Liver (tissue), 9 donors: ENCODE results near the gene EML1. TPM values are rescaled to one million over a fixed set of nuclear protein-coding genes. Genes with fewer than 3 reads are reported as not detected.

Experiments used
- DNase-seq: peaks from one replicate; pipeline ENCODE4 v3.0.0-alpha.2; 2017; ENCODE audit warnings: low spot score
- H3K27ac ChIP-seq, 2 donors: one replicate each; pipeline ENCODE4 v1.7.0; 2013; ENCODE audit warnings: inconsistent platforms in 2 of 2, low read length in 2 of 2, control low read depth in 1 of 2, low read depth in 1 of 2, mild to moderate bottlenecking in 1 of 2
- H3K27me3 ChIP-seq, 4 donors: one replicate each; pipeline versions ENCODE4 v1.6.1 to v1.7.0; 2013; ENCODE audit warnings: low read length in 3 of 4, inconsistent platforms in 1 of 4, mild to moderate bottlenecking in 1 of 4, moderate library complexity in 1 of 4; ENCODE audit not compliant: control insufficient read depth in 4 of 4, insufficient read depth in 4 of 4
- H3K36me3 ChIP-seq, 4 donors: one replicate each; pipeline versions ENCODE4 v1.6.1 to v1.7.0; 2013; ENCODE audit warnings: low read length in 3 of 4, mild to moderate bottlenecking in 3 of 4, low read depth in 1 of 4, moderate library complexity in 1 of 4; ENCODE audit not compliant: control insufficient read depth in 4 of 4, insufficient read depth in 3 of 4
- H3K4me1 ChIP-seq, 4 donors: one replicate each; pipeline versions ENCODE4 v1.6.1 to v1.7.0; 2013; ENCODE audit warnings: low read length in 3 of 4, mild to moderate bottlenecking in 3 of 4, moderate library complexity in 1 of 4; ENCODE audit not compliant: control insufficient read depth in 4 of 4, insufficient read depth in 4 of 4
- H3K4me3 ChIP-seq, 3 donors: one replicate each; pipeline versions ENCODE4 v1.6.1 to v1.7.0; 2013; ENCODE audit warnings: low read length in 3 of 3, control low read depth in 1 of 3, low read depth in 1 of 3, mild to moderate bottlenecking in 1 of 3
- H3K9ac ChIP-seq, 2 donors: one replicate each; pipeline ENCODE4 v1.7.0; 2013; ENCODE audit warnings: low read length in 2 of 2, mild to moderate bottlenecking in 2 of 2, moderate library complexity in 2 of 2, control low read depth in 1 of 2, low read depth in 1 of 2
- H3K9me3 ChIP-seq, 4 donors: one replicate each; pipeline versions ENCODE4 v1.6.1 to v1.7.0; 2013; ENCODE audit warnings: low read length in 3 of 4; ENCODE audit not compliant: control insufficient read depth in 4 of 4
- ATF3 ChIP-seq: IDR thresholded peaks from 2 replicates; pipeline ENCODE4 v1.6.1; 2016; ENCODE audit warnings: antibody characterized with exemption
- CTCF ChIP-seq: fragments of 150-350 bp; IDR thresholded peaks from 2 replicates; pipeline ENCODE4 v1.5.1; 2017; ENCODE audit warnings: improper control_type of control experiment, low read depth, low read length; ENCODE audit not compliant: missing input control
- EGR1 ChIP-seq, 2 donors: IDR thresholded peaks; 2 replicates each; pipeline ENCODE4 v1.6.1; 2016 to 2018; ENCODE audit warnings: antibody characterized with exemption in 2 of 2, low read depth in 2 of 2
- FOXA1 ChIP-seq: IDR thresholded peaks from 2 replicates; pipeline ENCODE4 v1.6.1; 2016; ENCODE audit warnings: antibody characterized with exemption
- FOXA2 ChIP-seq: IDR thresholded peaks from 2 replicates; pipeline ENCODE4 v1.6.1; 2016; ENCODE audit warnings: antibody characterized with exemption
- GABPA ChIP-seq, 2 donors: IDR thresholded peaks in 1 of 2; conservative IDR thresholded peaks in 1 of 2; 2 replicates each; pipeline ENCODE4 v1.6.1; 2016; ENCODE audit warnings: antibody characterized with exemption in 2 of 2, mild to moderate bottlenecking in 1 of 2, moderate library complexity in 1 of 2
- HNF4A ChIP-seq, 2 donors: conservative IDR thresholded peaks; 2 replicates each; pipeline ENCODE4 v1.6.1; 2016; ENCODE audit warnings: antibody characterized with exemption in 2 of 2, mild to moderate bottlenecking in 2 of 2
- JUND ChIP-seq, 2 donors: IDR thresholded peaks; 2 replicates each; pipeline ENCODE4 v1.6.1; 2016; ENCODE audit warnings: antibody characterized with exemption in 2 of 2
- MAX ChIP-seq: IDR thresholded peaks from 2 replicates; pipeline ENCODE4 v1.6.1; 2016; ENCODE audit warnings: antibody characterized with exemption
- NR2F2 ChIP-seq: IDR thresholded peaks from 2 replicates; pipeline ENCODE4 v1.6.1; 2016; ENCODE audit warnings: antibody characterized with exemption
- RAD21 ChIP-seq, 2 donors: IDR thresholded peaks; 2 replicates each; pipeline ENCODE4 v1.6.1; 2016; ENCODE audit warnings: antibody characterized with exemption in 2 of 2, mild to moderate bottlenecking in 2 of 2
- REST ChIP-seq: IDR thresholded peaks from 2 replicates; pipeline ENCODE4 v1.6.1; 2016; ENCODE audit warnings: antibody characterized with exemption, mild to moderate bottlenecking
- RXRA ChIP-seq, 2 donors: IDR thresholded peaks; 2 replicates each; pipeline ENCODE4 v1.6.1; 2017 to 2018; ENCODE audit warnings: antibody characterized with exemption in 2 of 2, mild to moderate bottlenecking in 1 of 2
- TAF1 ChIP-seq: conservative IDR thresholded peaks from 2 replicates; pipeline ENCODE4 v1.6.1; 2016; ENCODE audit warnings: antibody characterized with exemption, mild to moderate bottlenecking
- ZBTB33 ChIP-seq: IDR thresholded peaks from 2 replicates; pipeline ENCODE4 v1.6.1; 2016; ENCODE audit warnings: antibody characterized with exemption
- WGBS: extraction: QIAGEN DNeasy Blood & Tissue Kit; methylation state at CpG from one replicate; pipeline ENCODE4 v1.1.7; 2013; 5-methylcytosine and 5-hydroxymethylcytosine counted together
- polyA plus RNA-seq, 2 donors: library from polyadenylated mRNA; stranded (reverse) in 1 of 2; unstranded in 1 of 2; fragments of 200-250 nt in 1 of 2; fragments of >200 nt in 1 of 2; fragmentation: Nextera tagmentation in 1 of 2; extraction: Ambion mirVana in 1 of 2; gene quantifications; one replicate each; pipeline versions ENCODE4 v1.2.1 to v1.2.3, GENCODE V29; 2013 to 2015
- total RNA-seq, 2 donors: library from RNA; depleted of rRNA; stranded (reverse); fragments of >200 nt; gene quantifications; one replicate each; pipeline ENCODE4 v1.2.3, GENCODE V29; 2014
- donor health status: healthy.
- donor health status: healthy.
- donor health status: healthy.
- donor health status: healthy.
- donor health status: healthy.

The EML1 gene
- total and polyA plus RNA-seq, 4 donors = 2.7 to 14.6 (median 4.6) TPM

GRCh38 chr14:99850709-99851108 is 57.5 kb downstream of the EML1 start (continued):
- TF ChIP-seq REST (no peak), FOXA1 (no peak), NR2F2 (no peak)

- no peaks in the 10 kb centered on the region for H3K27me3 ChIP-seq
- WGBS = 81% methylated on average over 4 of the region's 4 CpGs
- H3K4me3 ChIP-seq = no peak overlapping the region
- no peak overlapping the region for H3K9ac ChIP-seq
- H3K9me3 ChIP-seq = no peaks in the 10 kb centered on the region
- no peaks in the 10 kb centered on the region for H3K36me3 ChIP-seq
- H3K4me1 ChIP-seq = no peaks in the 10 kb centered on the region
- H3K27ac ChIP-seq = no peak overlapping the region
- no peak for TF ChIP-seq FOXA2
- TF ChIP-seq FOXA1 = no peak
- no peak for TF ChIP-seq ZBTB33
- TF ChIP-seq GABPA (IDR thresholded peaks at IDR 0.05 in 1 of 2, conservative IDR thresholded peaks at IDR 0.05 in 1 of 2) = no peak
- no peak for TF ChIP-seq RAD21 (IDR thresholded peaks at IDR 0.05)
- no peak for TF ChIP-seq MAX
- TF ChIP-seq TAF1 = no peak
- no peak for TF ChIP-seq HNF4A (conservative IDR thresholded peaks at IDR 0.05)
- no peak for TF ChIP-seq RXRA (IDR thresholded peaks at IDR 0.05)
- TF ChIP-seq NR2F2 = no peak
- TF ChIP-seq EGR1 (IDR thresholded peaks at IDR 0.05; ENCODE audit: low read depth in 2 of 2) = no peak
- DNase-seq = no peak
Measured at GRCh38 chr14:99852578-99852977, 59.4 kb downstream of the EML1 start.

- Histone ChIP-seq H3K27me3 (no peaks in the 10 kb centered on the region), H3K36me3 (no peaks in the 10 kb centered on the region), H3K4me3 (no peak overlapping the region), H3K9ac (no peak overlapping the region), H3K9me3 (no peaks in the 10 kb centered on the region), H3K27ac (no peak overlapping the region), H3K4me1 (no peaks in the 10 kb centered on the region)
- no peak for DNase-seq
- 54% methylated on average over 5 of the region's 5 CpGs for WGBS
- TF ChIP-seq GABPA (IDR thresholded peaks at IDR 0.05 in 1 of 2, conservative IDR thresholded peaks at IDR 0.05 in 1 of 2) (no peak), JUND (IDR thresholded peaks at IDR 0.05) (no peak), MAX (no peak), ATF3 (no peak), REST (no peak), RXRA (IDR thresholded peaks at IDR 0.05) (no peak), ZBTB33 (no peak), FOXA2 (no peak), EGR1 (IDR thresholded peaks at IDR 0.05; ENCODE audit: low read depth in 2 of 2) (no peak), CTCF (no peak), NR2F2 (no peak)
Measured at GRCh38 chr14:99853206-99853605, 60.0 kb downstream of the EML1 start.
